Measurements from ENCODE around the gene CERS2. TPM values are rescaled to one million over a fixed set of nuclear protein-coding genes. Genes with fewer than 3 reads are reported as not detected.
"Not testable (repeated sequence)": the region's sequence is repeated elsewhere in the genome, so short reads cannot be mapped to it uniquely, and the experiment has no call there.

Gene CERS2
- total and polyA plus RNA-seq, 7 donors, result 29.8 to 61.0 (median 46.0) TPM

- H3K36me3 ChIP-seq (ENCODE audit: insufficient read depth in 1 of 2, low read depth in 1 of 2), result peaks cover 16 to 100% of the 10 kb centered on the region in 2 donors
- H3K4me3 ChIP-seq, result no peak overlapping the region
- ATAC-seq (no peak), DNase-seq (no peak)
- intact Hi-C loops (cut with DNase I), result no loop called here
- no peaks in the 10 kb centered on the region for H3K27me3 ChIP-seq (ENCODE audit: insufficient read depth in 3 of 3, low read length in 2 of 3)
- no peak for TF ChIP-seq CTCF (IDR thresholded peaks at IDR 0.05)
- H3K4me1 ChIP-seq, result no peaks in the 10 kb centered on the region
- no peaks in the 10 kb centered on the region for H3K9me3 ChIP-seq
- no peak overlapping the region for H3K27ac ChIP-seq
These were observed 19.4 kb downstream of the CERS2 start for GRCh38 chr1:150955280-150955679.

- ATAC-seq (no peak), DNase-seq (no peak)
- intact Hi-C loops (cut with DNase I), result no loop called here
- no peak for TF ChIP-seq CTCF (IDR thresholded peaks at IDR 0.05)
- H3K4me3 ChIP-seq, result no peak overlapping the region
- H3K4me1 ChIP-seq, result no peaks in the 10 kb centered on the region
- H3K27me3 ChIP-seq (ENCODE audit: insufficient read depth in 3 of 3, low read length in 2 of 3), result no peaks in the 10 kb centered on the region
- no peak overlapping the region for H3K27ac ChIP-seq
- peaks cover 17 to 100% of the 10 kb centered on the region in 2 donors for H3K36me3 ChIP-seq (ENCODE audit: insufficient read depth in 1 of 2, low read depth in 1 of 2)
- 92 to 96% (median 96%) methylated on average over 3 of the region's 3 CpGs for WGBS, 3 donors
- no peaks in the 10 kb centered on the region for H3K9me3 ChIP-seq
These were observed 19.9 kb downstream of the CERS2 start for GRCh38 chr1:150954708-150955107.

- Histone ChIP-seq H3K27me3 (ENCODE audit: insufficient read depth in 3 of 3, low read length in 2 of 3) (no peaks in the 10 kb centered on the region), H3K27ac (no peak overlapping the region), H3K4me1 (no peaks in the 10 kb centered on the region), H3K4me3 (no peak overlapping the region), H3K9me3 (no peaks in the 10 kb centered on the region), H3K36me3 (ENCODE audit: insufficient read depth in 1 of 2, low read depth in 1 of 2) (peaks cover 16 to 100% of the 10 kb centered on the region in 2 donors)
- intact Hi-C loops (cut with DNase I), result loop anchor here (10.0 kb wide), 1 partner anchor 600 kb away; no protein-coding TSS in a partner anchor
- ATAC-seq, result no peak
- TF ChIP-seq CTCF (IDR thresholded peaks at IDR 0.05), result no peak
- no peak for DNase-seq
- WGBS, 3 donors, result 81 to 93% (median 87%) methylated on average over 5 of the region's 5 CpGs
These were observed 29.8 kb downstream of the CERS2 start for GRCh38 chr1:150944856-150945255.

GRCh38 chr1:150931773-150932172, 42.9 kb downstream of the CERS2 start:
- ATAC-seq (no peak), DNase-seq (no peak)
- no peaks in the 10 kb centered on the region for H3K27me3 ChIP-seq (ENCODE audit: insufficient read depth in 3 of 3, low read length in 2 of 3)
- WGBS, 3 donors, result 96 to 100% (median 97%) methylated on average over 1 of the region's 1 CpG
- H3K4me3 ChIP-seq, result no peak overlapping the region
- no peak overlapping the region for H3K27ac ChIP-seq
- H3K36me3 ChIP-seq (ENCODE audit: insufficient read depth in 1 of 2, low read depth in 1 of 2), result peaks cover 10 to 93% of the 10 kb centered on the region in 2 donors
- no peak for TF ChIP-seq CTCF (IDR thresholded peaks at IDR 0.05)
- H3K4me1 ChIP-seq, result peaks cover 15% of the 10 kb centered on the region
- H3K9me3 ChIP-seq, result peaks cover 6% of the 10 kb centered on the region
- intact Hi-C loops (cut with DNase I), result no loop called here

- H3K27me3 ChIP-seq (ENCODE audit: insufficient read depth in 3 of 3, low read length in 2 of 3); H3K4me3 ChIP-seq; DNase-seq; H3K9me3 ChIP-seq; ATAC-seq; H3K27ac ChIP-seq: not testable (repeated sequence)
- WGBS, 3 donors, result 96 to 97% (median 96%) methylated on average over 5 to 6 of the region's 6 CpGs
- Histone ChIP-seq H3K36me3 (ENCODE audit: insufficient read depth in 1 of 2, low read depth in 1 of 2) (peaks cover 7 to 63% of the 10 kb centered on the region in 2 donors), H3K4me1 (peaks cover 15% of the 10 kb centered on the region)
- intact Hi-C loops (cut with DNase I), result loop anchor here in 1 of 2 donors (5.0 kb wide), 1 partner anchor 74 kb away; no protein-coding TSS in a partner anchor
These were observed 45.9 kb downstream of the CERS2 start for GRCh38 chr1:150928775-150929174.
